PC-9 (cell line): ENCODE measurements around the gene SH3BGRL3. TPM values are rescaled to one million over a fixed set of nuclear protein-coding genes. Genes with fewer than 3 reads are reported as not detected.

Source experiments
- BruUV-seq: library from RNA; stranded (reverse); fragments of 400-500 nt; replicated peaks from 2 replicates; lab custom pipeline; 2021; lab: Mats Ljungman, UMichigan
- CTCF ChIA-PET: fragments of 300-600 bp; sonication (Branson Sonifier 250); formaldehyde crosslinking; loops from one replicate; lab custom pipeline; 2022; ENCODE audit warnings: antibody characterized with exemption; lab: Charles Lee
- POLR2A ChIA-PET: fragments of 300-600 bp; sonication (Branson Sonifier 250); formaldehyde crosslinking; loops from one replicate; lab custom pipeline; 2022; ENCODE audit warnings: antibody characterized with exemption; ENCODE audit not compliant: unreplicated experiment; lab: Charles Lee
- DNase-seq, 2 experiments: peaks; one replicate each; pipeline versions ENCODE4 v3.0.0 to v3.0.0-alpha.2; 2015 to 2022; ENCODE audit warnings: mixed read lengths in 1 of 2
- H2AFZ ChIP-seq: fragments of 200-600 bp; sonication (generic); 2 replicates; pipeline ENCODE4 v1.8.1; 2017; ENCODE audit warnings: antibody characterized with exemption
- H3F3A ChIP-seq: fragments of 200-600 bp; sonication (generic); 2 replicates; pipeline ENCODE4 v1.8.1; 2017; ENCODE audit warnings: antibody characterized with exemption, mild to moderate bottlenecking, low read depth; ENCODE audit not compliant: insufficient read depth
- H3K27ac ChIP-seq: fragments of 200-600 bp; sonication (generic); 2 replicates; pipeline ENCODE4 v1.6.1; 2016; ENCODE audit warnings: mixed run types
- H3K27me3 ChIP-seq: fragments of 200-600 bp; sonication (generic); 2 replicates; pipeline ENCODE4 v1.6.1; 2016; ENCODE audit warnings: low read depth, mixed run types; ENCODE audit not compliant: insufficient read depth
- H3K36me3 ChIP-seq: fragments of 200-600 bp; sonication (generic); 2 replicates; pipeline ENCODE4 v1.6.1; 2016; ENCODE audit warnings: low read depth, mixed run types
- H3K4me1 ChIP-seq: fragments of 200-600 bp; sonication (generic); replicated peaks from 2 replicates; pipeline ENCODE4 v1.6.1; 2016; ENCODE audit warnings: mixed run types; ENCODE audit not compliant: insufficient read depth
- H3K4me2 ChIP-seq: fragments of 200-600 bp; sonication (generic); 2 replicates; pipeline ENCODE4 v1.6.1; 2017; ENCODE audit warnings: mixed run types
- H3K4me3 ChIP-seq: fragments of 200-600 bp; sonication (generic); 2 replicates; pipeline ENCODE4 v1.6.1; 2016; ENCODE audit warnings: mixed run types
- H3K79me2 ChIP-seq: fragments of 200-600 bp; sonication (generic); 2 replicates; pipeline ENCODE4 v1.6.1; 2017; ENCODE audit warnings: low read depth, mixed run types
- H3K9me2 ChIP-seq: fragments of 200-600 bp; sonication (generic); 2 replicates; pipeline ENCODE4 v1.8.1; 2017; ENCODE audit warnings: mild to moderate bottlenecking; ENCODE audit not compliant: insufficient read depth
- H3K9me3 ChIP-seq: fragments of 200-600 bp; sonication (generic); 2 replicates; pipeline ENCODE4 v1.8.1; 2016; ENCODE audit warnings: low read depth; ENCODE audit not compliant: insufficient read depth
- H4K20me1 ChIP-seq: fragments of 200-600 bp; sonication (generic); 2 replicates; pipeline ENCODE4 v1.8.1; 2017; ENCODE audit not compliant: insufficient read depth
- EZH2 ChIP-seq: fragments of 200-600 bp; sonication (generic); IDR thresholded peaks from 2 replicates; pipeline ENCODE4 v1.8.0; 2017; ENCODE audit warnings: antibody characterized with exemption, low read depth
- intact Hi-C: fragments of 100-400 bp; cut with micrococcal nuclease; formaldehyde crosslinking; loops from one replicate; pipeline ENCODE4 v1.10.0; 2022; ENCODE audit not compliant: unreplicated experiment
- total RNA-seq: library from RNA; stranded (reverse); gene quantifications from 2 replicates; pipeline ENCODE4 v1.2.3, GENCODE V29; 2021
- TF ChIP-seq, protein P1 (sequence below): fragments of 200-600 bp; sonication (generic); conservative IDR thresholded peaks from 2 replicates; pipeline ENCODE4 v1.6.1; 2017; ENCODE audit warnings: mixed run types, antibody characterized with exemption, mild to moderate bottlenecking, moderate library complexity

SH3BGRL3 gene
- total RNA-seq, 1 experiment from 2014 or later: 206 TPM

DNA sequence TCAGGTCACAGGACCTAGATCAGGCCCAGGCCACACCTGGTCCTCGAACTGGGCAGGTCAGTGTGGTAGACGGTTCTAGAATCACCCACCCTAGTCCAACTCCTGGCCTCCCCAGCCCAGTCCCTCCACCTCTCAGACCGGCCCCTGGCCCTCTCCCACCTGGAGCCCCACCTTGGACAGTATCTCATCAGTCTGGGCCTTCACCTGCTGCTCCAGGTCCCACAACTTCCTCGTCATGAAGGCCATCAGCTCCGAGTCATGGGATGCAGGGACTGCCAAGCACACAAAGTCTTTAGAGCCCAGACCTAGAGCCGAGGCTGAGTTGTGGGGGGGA, 17.9 kb downstream of the SH3BGRL3 start:
- CTCF ChIA-PET: no interaction called here
- no peak for DNase-seq
- Histone ChIP-seq H3K36me3 (no peaks in the 10 kb centered on the region), H3K27ac (peak overlapping the region; percentile 71), H3K4me3 (no peak overlapping the region), H3K27me3 (no peaks in the 10 kb centered on the region), H3K9me3 (no peaks in the 10 kb centered on the region), H3F3A (peaks cover 11% of the 10 kb centered on the region; the same call in 1 of the 2 replicates), H3K9me2 (no peaks in the 10 kb centered on the region), H3K79me2 (no peaks in the 10 kb centered on the region), H2AFZ (no peak overlapping the region), H3K4me2 (peak overlapping the region; percentile 48), H4K20me1 (no peaks in the 10 kb centered on the region), H3K4me1 (peaks cover 27% of the 10 kb centered on the region)
- no TSS peak for BruUV-seq
- POLR2A ChIA-PET: no interaction called here
- TF ChIP-seq EZH2: no peak
- TF ChIP-seq, protein P1, sequence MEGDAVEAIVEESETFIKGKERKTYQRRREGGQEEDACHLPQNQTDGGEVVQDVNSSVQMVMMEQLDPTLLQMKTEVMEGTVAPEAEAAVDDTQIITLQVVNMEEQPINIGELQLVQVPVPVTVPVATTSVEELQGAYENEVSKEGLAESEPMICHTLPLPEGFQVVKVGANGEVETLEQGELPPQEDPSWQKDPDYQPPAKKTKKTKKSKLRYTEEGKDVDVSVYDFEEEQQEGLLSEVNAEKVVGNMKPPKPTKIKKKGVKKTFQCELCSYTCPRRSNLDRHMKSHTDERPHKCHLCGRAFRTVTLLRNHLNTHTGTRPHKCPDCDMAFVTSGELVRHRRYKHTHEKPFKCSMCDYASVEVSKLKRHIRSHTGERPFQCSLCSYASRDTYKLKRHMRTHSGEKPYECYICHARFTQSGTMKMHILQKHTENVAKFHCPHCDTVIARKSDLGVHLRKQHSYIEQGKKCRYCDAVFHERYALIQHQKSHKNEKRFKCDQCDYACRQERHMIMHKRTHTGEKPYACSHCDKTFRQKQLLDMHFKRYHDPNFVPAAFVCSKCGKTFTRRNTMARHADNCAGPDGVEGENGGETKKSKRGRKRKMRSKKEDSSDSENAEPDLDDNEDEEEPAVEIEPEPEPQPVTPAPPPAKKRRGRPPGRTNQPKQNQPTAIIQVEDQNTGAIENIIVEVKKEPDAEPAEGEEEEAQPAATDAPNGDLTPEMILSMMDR: no peak
- intact Hi-C loops: no loop called here

DNA sequence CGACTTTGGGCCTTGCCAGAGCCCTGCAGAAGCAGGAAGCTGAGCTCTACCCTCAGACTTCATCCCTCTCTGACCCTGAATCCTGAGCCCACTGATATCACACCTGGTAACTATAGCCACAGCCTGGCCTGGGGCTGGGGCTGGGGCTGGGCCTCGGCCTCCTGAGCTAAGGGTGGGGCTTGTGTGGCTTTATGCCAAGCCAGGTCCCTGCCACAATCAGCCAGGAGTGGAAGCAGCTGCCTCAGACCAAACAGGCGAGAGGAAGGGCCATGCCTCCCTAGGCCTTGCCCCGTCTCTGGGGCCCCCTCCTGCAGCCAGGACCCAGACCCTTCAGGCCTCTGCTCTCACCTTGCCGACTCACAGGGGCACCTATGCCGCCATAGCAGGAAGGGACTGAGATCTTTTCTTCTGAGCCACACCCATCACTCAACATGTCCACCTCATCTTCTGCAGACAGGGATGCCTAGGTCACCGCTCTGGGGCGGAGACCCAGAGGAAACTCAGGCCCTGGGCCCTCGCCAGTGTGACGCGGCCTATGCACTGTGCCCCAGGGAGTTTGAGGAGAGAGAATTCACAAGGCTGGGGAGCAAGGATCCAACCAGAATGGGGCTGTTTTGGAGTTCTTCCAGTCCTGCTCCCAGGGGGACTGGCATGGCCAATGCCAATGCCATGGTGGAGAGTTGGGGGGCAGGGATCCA, 20.8 kb downstream of the SH3BGRL3 start:
- Histone ChIP-seq H3K4me2 (no peak overlapping the region), H4K20me1 (no peaks in the 10 kb centered on the region), H3K9me2 (no peaks in the 10 kb centered on the region), H3K36me3 (no peaks in the 10 kb centered on the region), H3K9me3 (no peaks in the 10 kb centered on the region), H3K79me2 (peaks cover 22% of the 10 kb centered on the region), H3F3A (peaks cover 20% of the 10 kb centered on the region; the same call in 1 of the 2 replicates), H3K27ac (no peak overlapping the region), H3K27me3 (no peaks in the 10 kb centered on the region), H3K4me3 (no peak overlapping the region), H3K4me1 (peaks cover 44% of the 10 kb centered on the region), H2AFZ (no peak overlapping the region)
- POLR2A ChIA-PET: interaction anchor here (0.6 kb wide), 4 partner anchors 92 to 426 kb away, joined by 3 to 6 read pairs (median 6); no protein-coding TSS in a partner anchor
- BruUV-seq: no TSS peak
- CTCF ChIA-PET: interaction anchor here (0.9 to 1.5 kb wide), 2 partner anchors 16 to 109 kb away, joined by 7 to 17 read pairs; no protein-coding TSS in a partner anchor
- peak in 1 of 2 experiments; percentile 68 for DNase-seq
- intact Hi-C loops: no loop called here
- TF ChIP-seq, protein P1: no peak
- no peak for TF ChIP-seq EZH2

- peak overlapping the region; percentile 60 for H3K27ac ChIP-seq
- BruUV-seq: TSS peak; percentile 2
- intact Hi-C loops: loop anchor here (2.0 kb wide), 1 partner anchor 24 kb away; no protein-coding TSS in a partner anchor
- no peaks in the 10 kb centered on the region for H3K27me3 ChIP-seq
- H3K36me3 ChIP-seq: no peaks in the 10 kb centered on the region
- no peak for TF ChIP-seq EZH2
- TF ChIP-seq, protein P1: no peak
- peak overlapping the region; percentile 10; the same call in 1 of the 2 replicates for H3K4me2 ChIP-seq
- POLR2A ChIA-PET: interaction anchor here (0.6 kb wide), 3 partner anchors 62 to 177 kb away, joined by 3 to 5 read pairs (median 4); no protein-coding TSS in a partner anchor
- CTCF ChIA-PET: interaction anchor here (0.7 kb wide), 2 partner anchors 19 to 90 kb away, joined by 6 read pairs; no protein-coding TSS in a partner anchor
- peaks cover 28% of the 10 kb centered on the region for H3K79me2 ChIP-seq
- peaks cover 20% of the 10 kb centered on the region; the same call in 1 of the 2 replicates for H3F3A ChIP-seq
- DNase-seq: peak; percentile 63 to 70
- no peak overlapping the region for H3K4me3 ChIP-seq
- no peaks in the 10 kb centered on the region for H3K9me3 ChIP-seq
- H3K4me1 ChIP-seq: peaks cover 46% of the 10 kb centered on the region
- H3K9me2 ChIP-seq: no peaks in the 10 kb centered on the region
- H4K20me1 ChIP-seq: no peaks in the 10 kb centered on the region
- H2AFZ ChIP-seq: no peak overlapping the region
These were observed 23.0 kb downstream of the SH3BGRL3 start for GRCh38 chr1:26302733-26303405.
